ENCODE results near the gene SPIRE2. TPM values are rescaled to one million over a fixed set of nuclear protein-coding genes. Genes with fewer than 3 reads are reported as not detected.
A peak's percentile ranks its signal among the peaks of the same experiment; 100 is the strongest.

The SPIRE2 gene
- total RNA-seq, 1 donor from 2014 or later: 9.5 TPM

DNA sequence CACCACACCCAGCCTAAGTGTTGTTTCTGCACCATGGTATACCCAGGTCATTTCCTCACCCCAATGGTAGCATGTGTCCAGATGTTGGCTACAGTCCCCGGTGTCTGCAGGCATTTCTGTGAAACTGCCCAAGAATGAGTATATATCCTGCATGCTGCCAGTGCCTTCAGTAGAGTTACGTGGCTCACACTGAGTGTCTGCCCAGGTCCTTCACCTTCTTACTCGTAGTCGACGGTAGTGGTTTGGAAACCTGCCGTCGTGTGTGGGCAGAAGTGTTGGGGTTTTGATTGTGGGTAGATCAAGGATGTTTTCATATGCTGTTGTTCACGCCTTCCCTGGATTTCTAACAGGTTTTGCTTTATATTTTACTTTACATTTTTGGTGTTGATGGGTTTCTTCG is 61.9 kb downstream of the SPIRE2 start:
- H3K36me3 ChIP-seq: peaks cover 100% of the 10 kb centered on the region
- ATAC-seq: no peak
- H3K4me1 ChIP-seq: no peaks in the 10 kb centered on the region
- intact Hi-C loops (cut with DNase I): no loop called here
- no peak overlapping the region for H3K27ac ChIP-seq
- no peaks in the 10 kb centered on the region for H3K9me3 ChIP-seq
- no peak for DNase-seq
- TF ChIP-seq, protein P1, sequence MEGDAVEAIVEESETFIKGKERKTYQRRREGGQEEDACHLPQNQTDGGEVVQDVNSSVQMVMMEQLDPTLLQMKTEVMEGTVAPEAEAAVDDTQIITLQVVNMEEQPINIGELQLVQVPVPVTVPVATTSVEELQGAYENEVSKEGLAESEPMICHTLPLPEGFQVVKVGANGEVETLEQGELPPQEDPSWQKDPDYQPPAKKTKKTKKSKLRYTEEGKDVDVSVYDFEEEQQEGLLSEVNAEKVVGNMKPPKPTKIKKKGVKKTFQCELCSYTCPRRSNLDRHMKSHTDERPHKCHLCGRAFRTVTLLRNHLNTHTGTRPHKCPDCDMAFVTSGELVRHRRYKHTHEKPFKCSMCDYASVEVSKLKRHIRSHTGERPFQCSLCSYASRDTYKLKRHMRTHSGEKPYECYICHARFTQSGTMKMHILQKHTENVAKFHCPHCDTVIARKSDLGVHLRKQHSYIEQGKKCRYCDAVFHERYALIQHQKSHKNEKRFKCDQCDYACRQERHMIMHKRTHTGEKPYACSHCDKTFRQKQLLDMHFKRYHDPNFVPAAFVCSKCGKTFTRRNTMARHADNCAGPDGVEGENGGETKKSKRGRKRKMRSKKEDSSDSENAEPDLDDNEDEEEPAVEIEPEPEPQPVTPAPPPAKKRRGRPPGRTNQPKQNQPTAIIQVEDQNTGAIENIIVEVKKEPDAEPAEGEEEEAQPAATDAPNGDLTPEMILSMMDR (IDR thresholded peaks at IDR 0.05): no peak
- H3K27me3 ChIP-seq: no peaks in the 10 kb centered on the region
- H3K4me3 ChIP-seq: no peak overlapping the region

DNA sequence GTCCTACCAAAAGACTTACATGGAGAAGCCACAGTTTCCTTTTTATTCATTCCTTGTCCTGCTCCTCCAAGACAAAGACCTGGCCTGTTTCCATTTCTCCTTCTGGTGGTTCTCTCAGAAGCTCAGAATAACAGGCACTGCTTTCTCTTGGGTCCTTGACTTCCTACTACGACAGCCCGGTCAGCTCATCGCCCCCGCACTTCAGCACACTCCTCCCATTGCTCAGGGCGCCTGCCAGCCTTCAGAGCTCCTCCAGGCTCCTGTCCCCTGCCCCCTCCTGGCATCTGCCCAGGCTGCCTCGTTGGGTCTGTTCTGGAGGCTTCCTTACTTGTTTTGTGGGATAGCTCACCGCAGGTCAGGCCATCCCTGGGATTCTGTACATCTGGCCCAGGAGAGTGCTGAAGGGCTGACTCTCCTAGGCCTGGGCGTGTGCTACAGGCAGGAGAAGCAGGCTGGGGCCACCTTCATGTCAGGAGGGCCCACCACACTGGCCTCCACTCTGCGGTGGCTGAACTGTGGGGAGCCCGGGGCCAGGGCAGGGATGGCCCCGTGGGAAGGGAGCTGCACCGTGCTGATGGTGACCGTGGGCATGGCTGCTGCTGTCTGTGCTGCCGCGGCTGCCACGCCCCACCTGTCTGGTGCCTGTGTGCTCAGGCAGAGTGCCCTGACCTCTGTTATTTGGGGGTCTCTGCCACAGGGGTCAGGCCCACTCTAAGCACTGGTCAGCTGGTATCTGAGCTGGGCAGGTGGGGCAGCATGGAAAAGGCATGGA is 62.8 kb downstream of the SPIRE2 start:
- H3K27ac ChIP-seq: no peak overlapping the region
- H3K9me3 ChIP-seq: no peaks in the 10 kb centered on the region
- intact Hi-C loops (cut with DNase I): no loop called here
- DNase-seq (no peak), ATAC-seq (no peak)
- no peaks in the 10 kb centered on the region for H3K4me1 ChIP-seq
- no peak overlapping the region for H3K4me3 ChIP-seq
- no peaks in the 10 kb centered on the region for H3K27me3 ChIP-seq
- peaks cover 100% of the 10 kb centered on the region for H3K36me3 ChIP-seq
- TF ChIP-seq, protein P1 (IDR thresholded peaks at IDR 0.05): no peak

DNA sequence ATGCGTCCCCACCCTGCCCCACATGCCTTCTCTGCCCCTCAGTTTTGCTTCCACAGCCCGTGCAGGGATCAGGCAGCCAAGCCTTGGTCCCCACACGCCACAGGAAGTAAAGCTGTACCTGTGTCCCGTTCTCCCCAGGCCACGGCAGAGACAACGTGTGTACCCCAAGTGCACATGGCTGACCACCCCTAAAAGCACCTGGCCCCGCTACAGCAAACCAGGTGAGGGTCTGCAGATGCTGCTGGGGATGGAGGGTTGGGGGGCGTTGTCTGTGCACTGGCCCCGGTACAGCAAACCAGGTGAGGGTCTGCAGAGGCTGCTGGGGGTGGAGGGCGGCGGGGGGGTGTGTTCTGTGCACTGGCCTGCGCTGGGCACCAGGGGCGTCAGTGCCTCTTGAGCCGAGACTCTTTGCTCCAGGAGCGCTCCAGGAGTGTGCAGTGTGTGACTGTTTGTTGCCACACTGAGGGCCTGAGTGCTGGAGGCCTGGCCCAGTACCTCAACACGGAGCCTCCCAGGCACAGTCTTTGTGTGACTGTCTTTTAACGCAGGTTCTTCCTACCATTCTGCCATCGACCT is 63.9 kb downstream of the SPIRE2 start:
- intact Hi-C loops (cut with DNase I): no loop called here
- Histone ChIP-seq H3K27me3 (no peaks in the 10 kb centered on the region), H3K4me3 (no peak overlapping the region), H3K27ac (no peak overlapping the region), H3K4me1 (no peaks in the 10 kb centered on the region), H3K36me3 (peaks cover 100% of the 10 kb centered on the region), H3K9me3 (no peaks in the 10 kb centered on the region)
- ATAC-seq: no peak
- no peak for DNase-seq
- TF ChIP-seq, protein P1 (IDR thresholded peaks at IDR 0.05): no peak

DNA sequence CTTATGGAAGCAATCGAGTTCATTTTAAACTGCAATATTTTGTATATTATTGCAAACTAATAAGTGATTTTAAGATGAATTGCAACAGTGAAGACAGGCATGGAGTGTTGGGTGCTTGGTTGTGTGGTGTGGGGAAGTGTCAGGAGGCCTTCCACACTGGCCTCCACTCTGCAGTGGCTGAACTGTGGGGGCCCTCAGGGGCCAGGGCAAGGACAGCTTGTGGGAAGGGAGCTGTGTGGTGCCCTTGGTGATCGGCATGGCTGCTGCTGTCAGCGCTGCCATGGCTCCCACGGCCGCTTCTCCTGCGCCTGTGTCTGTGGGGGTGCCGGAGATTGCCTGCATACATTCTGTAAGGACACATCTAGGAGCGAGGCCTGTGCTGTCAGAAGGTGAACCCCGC is 64.4 kb downstream of the SPIRE2 start:
- Histone ChIP-seq H3K4me1 (no peaks in the 10 kb centered on the region), H3K27me3 (no peaks in the 10 kb centered on the region), H3K4me3 (no peak overlapping the region), H3K9me3 (no peaks in the 10 kb centered on the region), H3K27ac (no peak overlapping the region), H3K36me3 (peaks cover 100% of the 10 kb centered on the region)
- DNase-seq (no peak), ATAC-seq (no peak)
- TF ChIP-seq, protein P1 (IDR thresholded peaks at IDR 0.05): no peak
- intact Hi-C loops (cut with DNase I): no loop called here

DNA sequence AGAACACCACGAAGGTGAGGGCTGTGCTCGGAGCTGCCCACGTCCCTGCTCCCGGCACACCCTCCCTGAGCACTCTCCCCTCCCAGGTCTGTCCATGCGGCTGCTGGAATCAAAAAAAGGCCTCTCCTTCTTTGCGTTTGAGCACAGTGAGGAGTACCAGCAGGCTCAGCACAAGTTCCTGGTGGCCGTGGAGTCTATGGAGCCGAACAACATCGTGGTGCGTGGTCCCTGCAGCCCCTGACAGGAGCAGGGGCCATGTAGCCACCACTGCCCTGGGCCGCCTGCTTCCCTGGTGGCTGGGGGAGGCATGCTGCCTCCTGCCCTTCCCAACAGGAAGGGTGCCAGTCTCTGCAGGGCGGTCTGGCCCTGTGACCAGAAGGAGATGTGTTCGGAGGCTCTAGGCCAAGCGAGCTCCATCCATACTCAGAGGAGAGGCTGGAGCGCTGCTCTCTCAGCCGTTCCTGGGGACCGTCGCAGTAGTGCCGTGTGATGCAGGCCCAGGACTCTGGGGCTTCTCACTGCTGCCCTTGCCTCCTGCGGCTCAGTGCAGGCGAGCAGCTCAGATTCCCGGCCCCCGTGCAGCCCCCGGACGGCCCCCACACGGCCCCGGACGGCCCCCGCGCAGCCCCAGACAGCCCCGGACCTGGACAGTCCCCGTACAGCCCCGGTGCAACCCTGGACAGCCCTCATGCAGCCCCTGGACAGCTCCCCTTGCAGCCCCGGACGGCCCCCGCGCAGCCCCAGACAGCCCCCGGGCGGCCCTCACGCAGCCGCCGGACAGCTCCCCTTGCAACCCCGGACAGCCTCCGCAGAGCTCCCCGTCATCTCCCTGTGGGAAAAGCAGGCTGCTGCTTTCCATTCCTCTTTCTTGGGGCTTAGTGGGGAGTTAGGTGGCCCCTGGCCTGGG is 65.6 kb downstream of the SPIRE2 start:
- DNase-seq: no peak
- peak; percentile 31 for ATAC-seq
- Histone ChIP-seq H3K9me3 (no peaks in the 10 kb centered on the region), H3K4me3 (no peak overlapping the region), H3K36me3 (peaks cover 100% of the 10 kb centered on the region), H3K4me1 (no peaks in the 10 kb centered on the region), H3K27me3 (no peaks in the 10 kb centered on the region), H3K27ac (no peak overlapping the region)
- intact Hi-C loops (cut with DNase I): no loop called here
- TF ChIP-seq, protein P1 (IDR thresholded peaks at IDR 0.05): no peak
